HG03135 (cell line): ENCODE results near the gene IRAK4.

Experiments
- ATAC-seq: cut with Tn5 transposase; IDR thresholded peaks from one replicate; pipeline ENCODE4 v1.9.1; 2021; ENCODE audit warnings: mild to moderate bottlenecking, moderate library complexity; ENCODE audit not compliant: unreplicated experiment

The IRAK4 gene

GRCh38 chr12:43764528-43764927, 5.8 kb downstream of the IRAK4 start:
- ATAC-seq: no peak

GRCh38 chr12:43766291-43766690, 7.5 kb downstream of the IRAK4 start:
- ATAC-seq: no peak

GRCh38 chr12:43776498-43776897, 17.7 kb downstream of the IRAK4 start:
- ATAC-seq: no peak

- ATAC-seq: no peak
These were observed 28.3 kb downstream of the IRAK4 start for GRCh38 chr12:43786899-43787693.

GRCh38 chr12:43789941-43790340, 31.2 kb downstream of the IRAK4 start:
- ATAC-seq: no peak

GRCh38 chr12:43795716-43796280, 37.0 kb downstream of the IRAK4 start:
- peak; percentile 49 for ATAC-seq

GRCh38 chr12:43797561-43798217, 38.9 kb downstream of the IRAK4 start:
- no peak for ATAC-seq

GRCh38 chr12:43805149-43805859, 46.6 kb downstream of the IRAK4 start:
- no peak for ATAC-seq

- ATAC-seq: peak; percentile 97
These were observed 47.3 kb downstream of the IRAK4 start, which contains the start of gene TWF1 for GRCh38 chr12:43805860-43806736. TSS of gene TWF1 (minus strand) at chr12:43806317. CDS start at chr12:43806245, 72 bp downstream.

- ATAC-seq: no peak
These were observed 48.0 kb downstream of the IRAK4 start for GRCh38 chr12:43806737-43807072.

- ATAC-seq: no peak
These were observed 48.6 kb downstream of the IRAK4 start for GRCh38 chr12:43807386-43807785.

GRCh38 chr12:43812057-43812456, 53.3 kb downstream of the IRAK4 start:
- no peak for ATAC-seq

- no peak for ATAC-seq
These were observed 54.2 kb downstream of the IRAK4 start for GRCh38 chr12:43812926-43813325.

- no peak for ATAC-seq
These were observed 56.7 kb downstream of the IRAK4 start for GRCh38 chr12:43815416-43815815.

- ATAC-seq: no peak
These were observed 57.4 kb downstream of the IRAK4 start for GRCh38 chr12:43816168-43816567.

GRCh38 chr12:43824207-43824775, 65.5 kb downstream of the IRAK4 start:
- no peak for ATAC-seq

GRCh38 chr12:43826681-43827080, 67.9 kb downstream of the IRAK4 start:
- no peak for ATAC-seq

GRCh38 chr12:43827093-43827492, 68.3 kb downstream of the IRAK4 start:
- ATAC-seq: no peak

- ATAC-seq: no peak
These were observed 73.9 kb downstream of the IRAK4 start for GRCh38 chr12:43832463-43833168.

GRCh38 chr12:43835264-43835655, 76.5 kb downstream of the IRAK4 start:
- peak; percentile 1 for ATAC-seq
